Measurements from ENCODE around the gene NOC2L. TPM values are rescaled to one million over a fixed set of nuclear protein-coding genes. Genes with fewer than 3 reads are reported as not detected.
A peak's percentile ranks its signal among the peaks of the same experiment; 100 is the strongest.

NOC2L gene
- total RNA-seq, 1 experiment from 2014 or later: 130 TPM

DNA sequence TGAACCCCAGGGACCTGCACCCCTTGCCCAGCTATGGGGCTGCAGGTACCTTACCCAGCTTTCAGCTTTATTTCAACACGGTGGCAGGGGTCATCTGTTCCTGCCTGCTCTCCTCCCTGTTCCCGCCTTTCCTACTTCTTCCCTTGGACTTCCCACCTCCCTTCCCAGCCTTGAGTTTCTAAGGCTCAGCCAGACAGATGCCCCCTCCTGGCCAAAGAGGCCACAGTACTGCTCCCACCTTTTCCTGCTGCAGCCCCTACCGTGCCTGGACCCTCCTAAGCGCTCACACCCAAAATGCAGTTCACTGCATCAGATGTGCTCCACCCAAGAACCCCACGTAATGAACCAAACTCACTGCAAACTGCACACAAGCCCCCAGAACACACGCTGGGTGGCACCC, 7.7 kb downstream of the NOC2L start:
- H3K56ac ChIP-seq (ENCODE audit: insufficient read length, low read depth, low read length): no peak overlapping the region
- no peak overlapping the region for H2BK15ac ChIP-seq (ENCODE audit: low read depth, low read length)
- no peak overlapping the region for H2BK120ac ChIP-seq (ENCODE audit: low read depth, low read length, poor library complexity, severe bottlenecking)
- no peaks in the 10 kb centered on the region for H3K23me2 ChIP-seq (ENCODE audit: insufficient read length, low read depth, low read length, poor library complexity, severe bottlenecking)
- no peak overlapping the region for H3K4me2 ChIP-seq (ENCODE audit: insufficient read depth, insufficient read length, low read length)
- no peaks in the 10 kb centered on the region; a peak in 2 of 5 replicates for H3K9me3 Mint-ChIP-seq
- no peak overlapping the region for H3K14ac ChIP-seq (ENCODE audit: insufficient read depth, low read length)
- no peak overlapping the region for H3K4ac ChIP-seq (ENCODE audit: low read depth, low read length)
- H3K36me3 Mint-ChIP-seq (ENCODE audit: insufficient read depth in 1 of 3, low read depth in 3 of 3): peaks cover 37 to 87% (median 81%) of the 10 kb centered on the region in 3 experiments; a peak in 6 of 7 replicates
- no CpG with 5 or more reads among the region's 6 CpGs for WGBS (ENCODE audit: extremely low coverage, insufficient read length, low lambda C conversion rate)
- no peak overlapping the region for H2AK5ac ChIP-seq (ENCODE audit: insufficient read length, low read length)
- no peak overlapping the region for H4K5ac ChIP-seq (ENCODE audit: insufficient read length, low read depth, low read length)
- H3K4me1 ChIP-seq (ENCODE audit: insufficient read depth, low read length): no peaks in the 10 kb centered on the region
- no peak overlapping the region for H2BK5ac ChIP-seq (ENCODE audit: insufficient read length, low read length)
- no peak overlapping the region for H4K91ac ChIP-seq (ENCODE audit: insufficient read length, low read depth, low read length)
- H3K79me2 ChIP-seq (ENCODE audit: insufficient read depth, low read length): no peaks in the 10 kb centered on the region
- DNase-seq: peak; percentile 53
- peaks cover 0 to 5% of the 10 kb centered on the region in 2 experiments; a peak in 1 of 4 replicates for H3K4me1 Mint-ChIP-seq
- no peaks in the 10 kb centered on the region for H3K27me3 Mint-ChIP-seq (ENCODE audit: low read depth)
- H3K9me3 ChIP-seq (ENCODE audit: control insufficient read depth, low read depth, low read length): no peaks in the 10 kb centered on the region
- no peak overlapping the region for H3K18ac ChIP-seq (ENCODE audit: insufficient read length, low read depth, low read length)
- H4K8ac ChIP-seq (replicated peaks; ENCODE audit: insufficient read length, low read depth, low read length): no peak overlapping the region
- no peak overlapping the region for H2AFZ ChIP-seq (ENCODE audit: low read length)
- TF ChIP-seq, protein P1, sequence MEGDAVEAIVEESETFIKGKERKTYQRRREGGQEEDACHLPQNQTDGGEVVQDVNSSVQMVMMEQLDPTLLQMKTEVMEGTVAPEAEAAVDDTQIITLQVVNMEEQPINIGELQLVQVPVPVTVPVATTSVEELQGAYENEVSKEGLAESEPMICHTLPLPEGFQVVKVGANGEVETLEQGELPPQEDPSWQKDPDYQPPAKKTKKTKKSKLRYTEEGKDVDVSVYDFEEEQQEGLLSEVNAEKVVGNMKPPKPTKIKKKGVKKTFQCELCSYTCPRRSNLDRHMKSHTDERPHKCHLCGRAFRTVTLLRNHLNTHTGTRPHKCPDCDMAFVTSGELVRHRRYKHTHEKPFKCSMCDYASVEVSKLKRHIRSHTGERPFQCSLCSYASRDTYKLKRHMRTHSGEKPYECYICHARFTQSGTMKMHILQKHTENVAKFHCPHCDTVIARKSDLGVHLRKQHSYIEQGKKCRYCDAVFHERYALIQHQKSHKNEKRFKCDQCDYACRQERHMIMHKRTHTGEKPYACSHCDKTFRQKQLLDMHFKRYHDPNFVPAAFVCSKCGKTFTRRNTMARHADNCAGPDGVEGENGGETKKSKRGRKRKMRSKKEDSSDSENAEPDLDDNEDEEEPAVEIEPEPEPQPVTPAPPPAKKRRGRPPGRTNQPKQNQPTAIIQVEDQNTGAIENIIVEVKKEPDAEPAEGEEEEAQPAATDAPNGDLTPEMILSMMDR (conservative IDR thresholded peaks at IDR 0.05): peak; percentile 69
- no peak overlapping the region for H3K23ac ChIP-seq (ENCODE audit: insufficient read length, low read depth, low read length)
- no peaks in the 10 kb centered on the region for H3K79me1 ChIP-seq (ENCODE audit: insufficient read depth, low read depth, low read length, poor library complexity, severe bottlenecking)
- H2BK12ac ChIP-seq (ENCODE audit: insufficient read length, low read depth, low read length): no peak overlapping the region
- H2BK20ac ChIP-seq (ENCODE audit: low read depth, low read length, poor library complexity, severe bottlenecking): no peak overlapping the region
- no peak overlapping the region; a peak in 1 of 5 replicates for H3K4me3 Mint-ChIP-seq
- H3T11ph ChIP-seq (ENCODE audit: low read length): no peak overlapping the region
- no peak overlapping the region for H3K9ac ChIP-seq (ENCODE audit: extremely low read depth, insufficient read length, low read length)
- no peak overlapping the region for H3K27ac Mint-ChIP-seq
- H3K27ac ChIP-seq (ENCODE audit: insufficient read length, low read depth, low read length): no peak overlapping the region
- H3K27me3 ChIP-seq (ENCODE audit: insufficient read depth, low read length): no peaks in the 10 kb centered on the region
- no peaks in the 10 kb centered on the region for H4K20me1 ChIP-seq (ENCODE audit: control insufficient read depth, insufficient read depth, insufficient read length)

All from H9 (cell line).